HG03097 (cell line): ENCODE data around the gene MCCC1.
"Not testable (repeated sequence)": the region's sequence is repeated elsewhere in the genome, so short reads cannot be mapped to it uniquely, and the experiment has no call there.

ENCODE experiments used
- ATAC-seq: cut with Tn5 transposase; IDR thresholded peaks from one replicate; pipeline ENCODE4 v1.9.1; 2021; ENCODE audit not compliant: unreplicated experiment, low FRiP score

Gene MCCC1

GRCh38 chr3:183099026-183099837 is at the start of gene MCCC1:
Gene MCCC1 (minus strand): TSS chr3:183099496. CDS start chr3:183099440, 56 bp downstream.
- peak; percentile 98 for ATAC-seq

- ATAC-seq = no peak
Measured at GRCh38 chr3:183148056-183148455, 48.8 kb upstream of the MCCC1 start.

GRCh38 chr3:183144363-183144762 is 45.1 kb upstream of the MCCC1 start:
- no peak for ATAC-seq

- no peak for ATAC-seq
Measured at GRCh38 chr3:183142199-183142598, 42.9 kb upstream of the MCCC1 start.

GRCh38 chr3:183134844-183135243 is 35.5 kb upstream of the MCCC1 start:
- ATAC-seq = no peak

- no peak for ATAC-seq
Measured at GRCh38 chr3:183132409-183132808, 33.1 kb upstream of the MCCC1 start.

GRCh38 chr3:183131735-183132134 is 32.4 kb upstream of the MCCC1 start:
- ATAC-seq = no peak

- no peak for ATAC-seq
Measured at GRCh38 chr3:183131186-183131725, 32.0 kb upstream of the MCCC1 start.

- no peak for ATAC-seq
Measured at GRCh38 chr3:183129243-183129642, 29.9 kb upstream of the MCCC1 start.

GRCh38 chr3:183128709-183129108 is 29.4 kb upstream of the MCCC1 start:
- no peak for ATAC-seq

- no peak for ATAC-seq
Measured at GRCh38 chr3:183123891-183124290, 24.6 kb upstream of the MCCC1 start.

- ATAC-seq = no peak
Measured at GRCh38 chr3:183122257-183122932, 23.1 kb upstream of the MCCC1 start.

- ATAC-seq = no peak
Measured at GRCh38 chr3:183120538-183121215, 21.4 kb upstream of the MCCC1 start.

GRCh38 chr3:183117056-183117455 is 17.8 kb upstream of the MCCC1 start:
- no peak for ATAC-seq

GRCh38 chr3:183116025-183116614 is 16.8 kb upstream of the MCCC1 start:
- ATAC-seq = peak; percentile 68

GRCh38 chr3:183114384-183115178 is 15.3 kb upstream of the MCCC1 start:
- no peak for ATAC-seq

- ATAC-seq = not testable (repeated sequence)
Measured at GRCh38 chr3:183109847-183110246, 10.6 kb upstream of the MCCC1 start.

GRCh38 chr3:183108470-183108869 is 9.2 kb upstream of the MCCC1 start:
- no peak for ATAC-seq

- ATAC-seq = no peak
Measured at GRCh38 chr3:183108001-183108449, 8.7 kb upstream of the MCCC1 start.

- not testable (repeated sequence) for ATAC-seq
Measured at GRCh38 chr3:183107372-183107771, 8.1 kb upstream of the MCCC1 start.
